Endothelial cell (in vitro differentiated cells): Measurements from ENCODE around the gene SMCO4. TPM values are rescaled to one million over a fixed set of nuclear protein-coding genes. Genes with fewer than 3 reads are reported as not detected.

Source experiments
- DNase-seq: peaks from one replicate; pipeline ENCODE4 v3.0.0; 2021; ENCODE audit warnings: low spot score
- H3K27ac Mint-ChIP-seq: one replicate; pipeline ENCODE4 v1.8.0; 2021; ENCODE audit warnings: mixed read lengths, inconsistent platforms; ENCODE audit not compliant: unreplicated experiment
- H3K27me3 Mint-ChIP-seq: one replicate; pipeline ENCODE4 v1.8.0; 2021; ENCODE audit warnings: mild to moderate bottlenecking, moderate library complexity, mixed read lengths, inconsistent platforms; ENCODE audit not compliant: unreplicated experiment
- H3K36me3 Mint-ChIP-seq: one replicate; pipeline ENCODE4 v1.8.0; 2021; ENCODE audit warnings: mild to moderate bottlenecking, low read depth, mixed read lengths, inconsistent platforms; ENCODE audit not compliant: unreplicated experiment
- H3K4me1 Mint-ChIP-seq: one replicate; pipeline ENCODE4 v1.8.0; 2021; ENCODE audit warnings: mild to moderate bottlenecking, mixed read lengths, inconsistent platforms; ENCODE audit not compliant: unreplicated experiment
- H3K4me3 Mint-ChIP-seq: one replicate; pipeline ENCODE4 v1.8.0; 2021; ENCODE audit warnings: mild to moderate bottlenecking, mixed read lengths, inconsistent platforms; ENCODE audit not compliant: unreplicated experiment
- H3K9me3 Mint-ChIP-seq: one replicate; pipeline ENCODE4 v1.8.0; 2021; ENCODE audit warnings: mixed read lengths, inconsistent platforms; ENCODE audit not compliant: unreplicated experiment
- total RNA-seq: library from RNA; stranded (reverse); fragmentation: NEBNext Ultra II Directional; extraction: Animal tissue kit (Norgen Biotek cat#: 25700); gene quantifications from one replicate; pipeline ENCODE4 v1.2.1, GENCODE V29; 2021; ENCODE audit not compliant: unreplicated experiment
- TF ChIP-seq, protein P1 (sequence below): fragments of 200-600 bp; sonication (generic); IDR thresholded peaks from one replicate; pipeline ENCODE4 v1.5.0; 2021; ENCODE audit warnings: antibody characterized with exemption; ENCODE audit not compliant: unreplicated experiment

SMCO4 gene
- total RNA-seq, 1 donor from 2014 or later, result 23.7 TPM

DNA sequence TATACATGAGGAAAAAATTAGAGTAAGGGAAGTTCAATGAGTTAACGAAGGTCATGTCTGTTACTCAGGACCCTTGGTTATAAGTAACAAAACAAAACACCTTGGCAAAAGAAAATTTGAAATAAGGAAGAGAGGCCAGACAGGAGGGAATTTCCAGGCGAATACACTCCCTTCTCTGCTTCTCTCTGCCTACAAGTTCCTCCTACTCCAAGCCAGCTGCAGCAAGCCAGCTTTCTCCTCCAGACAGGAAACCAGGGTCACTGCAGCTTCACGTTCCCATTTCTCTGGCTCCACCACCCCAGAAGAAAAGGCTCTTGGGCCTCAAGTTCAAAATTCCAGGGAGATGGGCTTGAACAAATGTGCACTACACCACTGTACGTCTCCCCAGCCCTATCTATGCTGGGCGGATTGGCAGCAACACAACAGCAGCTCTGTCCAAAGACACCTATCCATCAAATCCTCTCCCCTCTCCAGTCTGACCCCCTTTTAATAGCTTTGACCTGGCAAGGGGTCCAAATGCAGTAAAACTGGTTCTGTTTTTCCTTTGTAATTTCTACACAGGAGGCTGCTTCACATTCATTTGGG lies 27.7 kb downstream of the SMCO4 start:
- Mint-ChIP-seq H3K27ac (no peak overlapping the region), H3K4me3 (no peak overlapping the region), H3K36me3 (no peaks in the 10 kb centered on the region), H3K9me3 (no peaks in the 10 kb centered on the region), H3K4me1 (peaks cover 5% of the 10 kb centered on the region), H3K27me3 (peaks cover 4% of the 10 kb centered on the region)
- TF ChIP-seq, protein P1, sequence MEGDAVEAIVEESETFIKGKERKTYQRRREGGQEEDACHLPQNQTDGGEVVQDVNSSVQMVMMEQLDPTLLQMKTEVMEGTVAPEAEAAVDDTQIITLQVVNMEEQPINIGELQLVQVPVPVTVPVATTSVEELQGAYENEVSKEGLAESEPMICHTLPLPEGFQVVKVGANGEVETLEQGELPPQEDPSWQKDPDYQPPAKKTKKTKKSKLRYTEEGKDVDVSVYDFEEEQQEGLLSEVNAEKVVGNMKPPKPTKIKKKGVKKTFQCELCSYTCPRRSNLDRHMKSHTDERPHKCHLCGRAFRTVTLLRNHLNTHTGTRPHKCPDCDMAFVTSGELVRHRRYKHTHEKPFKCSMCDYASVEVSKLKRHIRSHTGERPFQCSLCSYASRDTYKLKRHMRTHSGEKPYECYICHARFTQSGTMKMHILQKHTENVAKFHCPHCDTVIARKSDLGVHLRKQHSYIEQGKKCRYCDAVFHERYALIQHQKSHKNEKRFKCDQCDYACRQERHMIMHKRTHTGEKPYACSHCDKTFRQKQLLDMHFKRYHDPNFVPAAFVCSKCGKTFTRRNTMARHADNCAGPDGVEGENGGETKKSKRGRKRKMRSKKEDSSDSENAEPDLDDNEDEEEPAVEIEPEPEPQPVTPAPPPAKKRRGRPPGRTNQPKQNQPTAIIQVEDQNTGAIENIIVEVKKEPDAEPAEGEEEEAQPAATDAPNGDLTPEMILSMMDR, result no peak
- no peak for DNase-seq

DNA sequence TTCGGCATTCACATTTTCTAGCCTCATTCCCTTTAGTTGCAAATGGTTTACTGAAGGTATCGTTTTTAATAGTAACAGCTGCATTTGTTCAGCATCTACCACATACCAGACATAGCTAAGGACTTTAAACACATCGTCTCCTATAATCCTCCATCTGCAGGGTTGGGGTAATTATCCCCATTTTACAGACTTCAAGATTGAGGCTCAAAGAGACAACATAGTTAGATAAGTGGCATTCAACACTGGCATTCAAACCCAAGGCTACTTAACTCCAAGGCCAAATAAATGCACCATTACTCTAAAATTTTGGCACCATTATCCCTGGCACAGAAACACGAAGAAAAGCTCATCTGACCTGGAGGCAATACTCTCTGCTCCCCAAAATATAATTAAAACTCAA lies 28.5 kb downstream of the SMCO4 start:
- Mint-ChIP-seq H3K27ac (no peak overlapping the region), H3K36me3 (no peaks in the 10 kb centered on the region), H3K4me1 (peaks cover 5% of the 10 kb centered on the region), H3K9me3 (no peaks in the 10 kb centered on the region), H3K27me3 (peaks cover 3% of the 10 kb centered on the region), H3K4me3 (no peak overlapping the region)
- no peak for DNase-seq
- TF ChIP-seq, protein P1, result no peak

DNA sequence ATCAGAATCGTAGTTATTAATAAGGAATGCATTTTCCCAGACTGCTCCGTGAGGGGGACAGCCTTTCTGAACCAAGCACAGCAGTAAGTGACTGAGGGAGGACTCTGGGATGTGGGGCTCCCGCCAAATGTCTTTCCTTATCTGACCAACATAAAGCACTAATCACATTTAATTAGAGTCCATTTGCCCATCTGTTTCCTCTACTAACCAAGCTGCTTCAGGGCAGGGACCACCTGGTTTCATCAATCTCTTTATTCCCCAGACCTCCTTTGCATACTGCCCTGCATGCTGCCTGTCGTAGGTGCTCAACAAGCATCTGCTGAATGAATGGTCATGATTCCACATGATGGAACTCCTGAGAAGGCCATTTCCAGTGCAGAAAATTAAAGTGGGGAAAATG lies 29.4 kb downstream of the SMCO4 start:
- no peaks in the 10 kb centered on the region for H3K36me3 Mint-ChIP-seq
- TF ChIP-seq, protein P1, result no peak
- no peaks in the 10 kb centered on the region for H3K9me3 Mint-ChIP-seq
- H3K27ac Mint-ChIP-seq, result no peak overlapping the region
- H3K27me3 Mint-ChIP-seq, result peaks cover 3% of the 10 kb centered on the region
- DNase-seq, result no peak
- H3K4me3 Mint-ChIP-seq, result no peak overlapping the region
- H3K4me1 Mint-ChIP-seq, result peaks cover 5% of the 10 kb centered on the region

DNA sequence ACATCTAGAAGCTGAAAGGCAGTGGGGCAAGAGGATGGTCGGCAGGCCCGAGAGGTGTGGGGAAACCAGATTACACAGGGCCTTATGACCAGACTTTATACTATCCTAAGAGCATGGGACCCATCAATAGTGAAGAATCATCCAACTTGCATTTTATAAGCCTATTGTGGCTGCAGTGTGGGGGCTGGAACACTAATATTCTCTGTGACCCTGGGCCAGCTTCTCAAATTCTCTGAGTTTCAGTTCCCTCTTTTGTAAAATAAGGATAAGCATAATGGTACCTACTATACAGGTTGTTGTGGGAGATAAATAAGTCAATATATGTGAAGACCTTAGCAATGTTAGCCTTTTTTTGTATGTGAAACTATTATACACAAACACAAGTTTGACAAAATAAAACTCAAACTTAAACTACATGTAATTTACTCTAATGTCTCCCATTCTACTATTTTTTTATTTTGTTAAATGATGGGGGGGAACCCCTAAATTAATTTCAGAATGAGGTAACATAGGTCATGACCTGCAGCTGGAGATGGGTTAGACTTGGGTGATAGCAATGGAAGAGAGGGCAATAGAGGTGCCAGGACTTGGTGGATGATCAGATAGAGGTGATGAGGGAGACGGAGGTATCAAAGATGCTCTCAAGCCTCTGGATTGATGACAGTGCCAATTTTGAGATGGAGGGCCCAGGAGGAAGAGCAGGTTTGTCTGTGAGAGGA lies 30.1 kb downstream of the SMCO4 start:
- TF ChIP-seq, protein P1, result no peak
- peaks cover 5% of the 10 kb centered on the region for H3K4me1 Mint-ChIP-seq
- H3K27me3 Mint-ChIP-seq, result peaks cover 3% of the 10 kb centered on the region
- DNase-seq, result no peak
- no peaks in the 10 kb centered on the region for H3K36me3 Mint-ChIP-seq
- no peaks in the 10 kb centered on the region for H3K9me3 Mint-ChIP-seq
- no peak overlapping the region for H3K4me3 Mint-ChIP-seq
- H3K27ac Mint-ChIP-seq, result no peak overlapping the region

DNA sequence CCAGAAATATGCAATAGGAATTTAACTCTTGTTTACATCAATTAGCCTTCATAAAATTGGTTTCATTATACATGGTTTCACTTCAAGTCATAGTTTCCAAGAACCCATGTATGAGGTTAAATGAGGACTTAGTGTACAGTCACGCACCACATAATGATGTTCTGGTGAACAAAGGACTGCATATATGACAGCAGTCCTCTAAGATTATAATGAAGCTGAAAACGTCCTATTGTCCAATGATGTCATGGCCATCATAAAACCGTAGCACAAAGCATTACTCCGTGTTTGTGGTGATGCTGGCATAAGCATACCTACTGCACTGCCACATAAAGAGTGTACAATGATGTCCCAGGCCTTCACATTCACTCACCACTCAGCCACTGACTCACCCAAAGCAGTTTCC lies 31.1 kb downstream of the SMCO4 start:
- Mint-ChIP-seq H3K9me3 (no peaks in the 10 kb centered on the region), H3K4me3 (no peak overlapping the region), H3K27ac (no peak overlapping the region), H3K36me3 (no peaks in the 10 kb centered on the region), H3K4me1 (peaks cover 5% of the 10 kb centered on the region), H3K27me3 (peaks cover 3% of the 10 kb centered on the region)
- DNase-seq, result no peak
- TF ChIP-seq, protein P1, result no peak
